Measurements from ENCODE around the gene CBX1. TPM values are rescaled to one million over a fixed set of nuclear protein-coding genes. Genes with fewer than 3 reads are reported as not detected.

Gene CBX1
- total RNA-seq, 1 donor from 2014 or later: 69.3 TPM

DNA sequence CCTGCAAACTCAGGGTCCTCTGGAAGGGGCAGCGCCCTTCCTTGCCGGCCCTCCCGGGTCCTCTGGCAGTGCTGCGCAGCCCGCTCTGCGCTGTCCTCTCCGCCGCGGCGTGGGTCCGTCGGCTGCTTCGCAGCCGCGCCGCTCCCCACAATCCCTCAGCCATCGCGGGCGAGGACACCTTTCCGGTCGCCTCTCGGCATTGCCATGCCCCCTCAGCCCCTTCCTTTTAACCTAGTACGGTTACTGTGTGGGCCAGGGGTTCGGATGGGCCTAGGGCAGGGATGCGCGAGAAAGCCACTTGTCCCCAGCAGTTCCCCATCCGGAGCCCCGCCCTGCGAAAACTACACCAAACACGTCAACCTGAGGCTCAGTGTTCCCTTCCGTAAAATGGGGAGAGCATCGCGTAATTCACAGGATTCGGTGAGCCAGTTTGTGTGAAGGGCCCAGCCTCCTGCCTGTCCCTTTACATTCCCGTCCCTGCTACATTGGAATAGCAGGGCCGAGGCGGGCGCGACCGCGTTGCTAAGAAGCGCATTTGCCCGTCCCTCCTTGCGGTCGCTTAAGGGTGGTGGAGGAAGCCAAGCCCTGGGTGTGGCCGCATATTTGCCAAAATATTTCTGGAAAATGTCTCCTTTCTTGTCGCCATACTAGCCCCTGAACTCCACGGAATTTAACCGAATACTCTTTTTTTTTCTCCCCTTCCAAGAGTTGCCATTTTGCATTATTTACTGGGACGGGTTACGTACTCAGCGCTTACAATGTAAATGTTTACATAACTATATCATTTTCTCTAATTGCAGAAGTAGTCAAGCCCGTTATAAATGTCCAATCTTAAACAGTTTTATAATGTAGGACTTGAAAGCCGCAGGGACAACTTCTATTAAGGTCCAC lies 76.9 kb downstream of the CBX1 start:
- H3K36me3 ChIP-seq (ENCODE audit: insufficient read depth, low read length): no peaks in the 10 kb centered on the region
- H3K9me3 ChIP-seq (ENCODE audit: insufficient read depth, low read depth, low read length): no peaks in the 10 kb centered on the region
- TF ChIP-seq, protein P1, sequence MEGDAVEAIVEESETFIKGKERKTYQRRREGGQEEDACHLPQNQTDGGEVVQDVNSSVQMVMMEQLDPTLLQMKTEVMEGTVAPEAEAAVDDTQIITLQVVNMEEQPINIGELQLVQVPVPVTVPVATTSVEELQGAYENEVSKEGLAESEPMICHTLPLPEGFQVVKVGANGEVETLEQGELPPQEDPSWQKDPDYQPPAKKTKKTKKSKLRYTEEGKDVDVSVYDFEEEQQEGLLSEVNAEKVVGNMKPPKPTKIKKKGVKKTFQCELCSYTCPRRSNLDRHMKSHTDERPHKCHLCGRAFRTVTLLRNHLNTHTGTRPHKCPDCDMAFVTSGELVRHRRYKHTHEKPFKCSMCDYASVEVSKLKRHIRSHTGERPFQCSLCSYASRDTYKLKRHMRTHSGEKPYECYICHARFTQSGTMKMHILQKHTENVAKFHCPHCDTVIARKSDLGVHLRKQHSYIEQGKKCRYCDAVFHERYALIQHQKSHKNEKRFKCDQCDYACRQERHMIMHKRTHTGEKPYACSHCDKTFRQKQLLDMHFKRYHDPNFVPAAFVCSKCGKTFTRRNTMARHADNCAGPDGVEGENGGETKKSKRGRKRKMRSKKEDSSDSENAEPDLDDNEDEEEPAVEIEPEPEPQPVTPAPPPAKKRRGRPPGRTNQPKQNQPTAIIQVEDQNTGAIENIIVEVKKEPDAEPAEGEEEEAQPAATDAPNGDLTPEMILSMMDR (IDR thresholded peaks at IDR 0.05; ENCODE audit: insufficient read depth, low read depth, low read length): no peak
- TF ChIP-seq EZH2 (IDR thresholded peaks at IDR 0.05; ENCODE audit: insufficient read depth, low read length): no peak
- peak overlapping the region; percentile 65 for H3K4me3 ChIP-seq (ENCODE audit: insufficient read depth, low read depth, low read length)
- H3K4me3 Mint-ChIP-seq (ENCODE audit: unreplicated experiment): peak overlapping the region; percentile 86
- H3K27ac Mint-ChIP-seq (ENCODE audit: unreplicated experiment): peak overlapping the region; percentile 37
- no peaks in the 10 kb centered on the region for H3K27me3 ChIP-seq (ENCODE audit: insufficient read depth, low read length)
- peak overlapping the region; percentile 90 for H3K4me2 ChIP-seq (ENCODE audit: low read length)
- H2AFZ ChIP-seq (ENCODE audit: low read depth, low read length): peak overlapping the region; percentile 77
- DNase-seq (ENCODE audit: low read depth): peak; percentile 48
- no peak for FAIRE-seq
- peaks cover 5% of the 10 kb centered on the region for H3K36me3 Mint-ChIP-seq (ENCODE audit: low read depth, unreplicated experiment)
- H3K4me1 ChIP-seq (ENCODE audit: insufficient read depth, low read length): peaks cover 31% of the 10 kb centered on the region
- H3K27me3 Mint-ChIP-seq (ENCODE audit: low read depth, unreplicated experiment): peaks cover 17% of the 10 kb centered on the region
- no peak overlapping the region for H3K27ac ChIP-seq (ENCODE audit: low read depth, low read length)
- H3K9me3 Mint-ChIP-seq (ENCODE audit: unreplicated experiment): no peaks in the 10 kb centered on the region
- no peaks in the 10 kb centered on the region for H3K79me2 ChIP-seq (ENCODE audit: insufficient read depth, low read length)
- H3K9ac ChIP-seq (ENCODE audit: low read length): peak overlapping the region; percentile 55
- H3K4me1 Mint-ChIP-seq (ENCODE audit: low read depth, unreplicated experiment): peaks cover 9% of the 10 kb centered on the region
- H4K20me1 ChIP-seq (ENCODE audit: insufficient read depth, low read length): no peaks in the 10 kb centered on the region

DNA sequence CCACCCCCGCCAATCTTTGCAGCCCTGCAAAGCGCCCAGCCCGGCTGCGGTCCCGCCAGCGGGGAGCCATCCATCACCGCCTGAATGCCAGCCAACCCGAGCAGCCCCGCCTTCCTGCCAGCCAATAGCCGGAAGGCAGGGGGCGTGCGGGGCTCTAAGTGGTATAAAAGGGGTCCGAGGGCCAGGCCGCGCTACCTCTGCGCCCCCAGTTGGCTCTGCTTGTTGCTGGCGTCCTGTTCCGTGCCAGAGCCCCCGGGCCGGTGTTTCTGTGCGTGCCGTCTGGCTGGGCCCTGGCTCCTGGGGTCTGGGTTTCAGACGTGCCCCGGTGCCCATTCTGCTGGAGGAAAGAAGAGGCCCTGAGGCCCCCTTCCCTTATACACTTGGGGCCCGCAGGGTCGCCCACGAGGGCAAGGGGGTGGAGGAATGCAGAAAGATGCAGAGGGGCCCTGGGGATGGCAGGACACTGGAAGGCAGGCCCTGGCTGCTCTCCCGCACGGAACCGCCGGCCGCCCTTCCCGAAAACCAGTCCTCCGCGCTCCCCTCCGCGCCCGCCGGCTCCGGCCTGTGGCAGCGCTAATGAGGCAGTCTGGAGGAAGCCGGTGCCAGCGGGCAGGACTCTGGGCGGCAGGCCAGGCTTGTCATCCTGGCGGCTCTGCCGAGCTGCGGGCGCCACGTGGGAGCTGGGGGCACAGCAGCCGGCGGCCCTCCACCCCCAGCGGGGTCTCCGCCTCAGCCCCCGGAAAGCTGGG lies 77.7 kb downstream of the CBX1 start:
- no peaks in the 10 kb centered on the region for H3K27me3 ChIP-seq (ENCODE audit: insufficient read depth, low read length)
- H4K20me1 ChIP-seq (ENCODE audit: insufficient read depth, low read length): no peaks in the 10 kb centered on the region
- H3K9me3 ChIP-seq (ENCODE audit: insufficient read depth, low read depth, low read length): no peaks in the 10 kb centered on the region
- Mint-ChIP-seq H3K27me3 (ENCODE audit: low read depth, unreplicated experiment) (peaks cover 15% of the 10 kb centered on the region), H3K9me3 (ENCODE audit: unreplicated experiment) (no peaks in the 10 kb centered on the region), H3K27ac (ENCODE audit: unreplicated experiment) (no peak overlapping the region), H3K4me3 (ENCODE audit: unreplicated experiment) (no peak overlapping the region), H3K36me3 (ENCODE audit: low read depth, unreplicated experiment) (peaks cover 2% of the 10 kb centered on the region), H3K4me1 (ENCODE audit: low read depth, unreplicated experiment) (peaks cover 9% of the 10 kb centered on the region)
- peak overlapping the region; percentile 55 for H3K9ac ChIP-seq (ENCODE audit: low read length)
- DNase-seq (ENCODE audit: low read depth): no peak
- no peak for TF ChIP-seq EZH2 (IDR thresholded peaks at IDR 0.05; ENCODE audit: insufficient read depth, low read length)
- TF ChIP-seq, protein P1 (IDR thresholded peaks at IDR 0.05; ENCODE audit: insufficient read depth, low read depth, low read length): no peak
- H3K4me2 ChIP-seq (ENCODE audit: low read length): peak overlapping the region; percentile 90
- no peaks in the 10 kb centered on the region for H3K79me2 ChIP-seq (ENCODE audit: insufficient read depth, low read length)
- no peak overlapping the region for H3K27ac ChIP-seq (ENCODE audit: low read depth, low read length)
- no peaks in the 10 kb centered on the region for H3K36me3 ChIP-seq (ENCODE audit: insufficient read depth, low read length)
- peak overlapping the region; percentile 77 for H2AFZ ChIP-seq (ENCODE audit: low read depth, low read length)
- peaks cover 31% of the 10 kb centered on the region for H3K4me1 ChIP-seq (ENCODE audit: insufficient read depth, low read length)
- no peak for FAIRE-seq
- H3K4me3 ChIP-seq (ENCODE audit: insufficient read depth, low read depth, low read length): peak overlapping the region; percentile 65
